HepG2 (cell line): ENCODE data around the gene DNMT3B. TPM values are rescaled to one million over a fixed set of nuclear protein-coding genes. Genes with fewer than 3 reads are reported as not detected.

ENCODE experiments used
- ATF2 ChIP-seq: sonication (generic); formaldehyde crosslinking; IDR thresholded peaks from 2 replicates; pipeline ENCODE4 v1.4.0; 2020; ENCODE audit warnings: missing genetic modification reagents
- CEBPG ChIP-seq: IDR thresholded peaks from 2 replicates; pipeline ENCODE4 v1.6.1; 2016
- DNMT1 ChIP-seq: sonication (generic); formaldehyde crosslinking; IDR thresholded peaks from 2 replicates; pipeline ENCODE4 v1.5.1; 2020; ENCODE audit warnings: mild to moderate bottlenecking, missing genetic modification reagents
- ETV6 ChIP-seq: sonication (generic); formaldehyde crosslinking; conservative IDR thresholded peaks from 2 replicates; pipeline ENCODE4 v1.4.0; 2020; ENCODE audit warnings: missing genetic modification reagents
- FOXA1 ChIP-seq, 2 experiments: fragments of 450-650 bp in 1 of 2; sonication (generic) in 1 of 2; formaldehyde crosslinking in 1 of 2; IDR thresholded peaks; 2 replicates each; pipeline versions ENCODE4 v1.4.0 to v1.6.1; 2016 to 2020; ENCODE audit warnings: missing genetic modification reagents in 1 of 2
- HCFC1 ChIP-seq: fragments of 150-350 bp; IDR thresholded peaks from 2 replicates; pipeline ENCODE4 v1.6.1; 2014; ENCODE audit warnings: low read depth, low read length
- HNF4A ChIP-seq: sonication (generic); formaldehyde crosslinking; IDR thresholded peaks from 2 replicates; pipeline ENCODE4 v1.4.0; 2020; ENCODE audit warnings: missing genetic modification reagents
- HNRNPL ChIP-seq: fragments of 200-400 bp; formaldehyde crosslinking; IDR thresholded peaks from 2 replicates; pipeline ENCODE4 v1.6.1; 2017; ENCODE audit warnings: mild to moderate bottlenecking, low read depth, low read length
- IKZF5 ChIP-seq: IDR thresholded peaks from 2 replicates; pipeline ENCODE4 v1.6.1; 2018; ENCODE audit warnings: missing genetic modification reagents, mild to moderate bottlenecking, missing compliant biosample characterization
- MTF1 ChIP-seq: sonication (generic); formaldehyde crosslinking; IDR thresholded peaks from 2 replicates; pipeline ENCODE4 v1.5.0; 2020; ENCODE audit warnings: missing genetic modification reagents
- NFE2L1 ChIP-seq: sonication (generic); formaldehyde crosslinking; IDR thresholded peaks from 2 replicates; pipeline ENCODE4 v1.4.0; 2020; ENCODE audit warnings: missing genetic modification reagents, mild to moderate bottlenecking, borderline replicate concordance
- NR0B2 ChIP-seq: sonication (generic); formaldehyde crosslinking; IDR thresholded peaks from 2 replicates; pipeline ENCODE4 v1.4.0; 2020; ENCODE audit warnings: mild to moderate bottlenecking, missing genetic modification reagents
- PAWR ChIP-seq: sonication (generic); formaldehyde crosslinking; IDR thresholded peaks from 2 replicates; pipeline ENCODE4 v1.4.0; 2020; ENCODE audit warnings: missing genetic modification reagents, mild to moderate bottlenecking, borderline replicate concordance
- PCBP2 ChIP-seq: fragments of 200-400 bp; formaldehyde crosslinking; optimal IDR thresholded peaks from 2 replicates; pipeline ENCODE3; 2018; ENCODE audit warnings: low read length, low read depth; ENCODE audit not compliant: poor library complexity, severe bottlenecking
- POLR2G ChIP-seq: fragments of 200-400 bp; formaldehyde crosslinking; IDR thresholded peaks from 2 replicates; pipeline ENCODE4 v1.6.1; 2018; ENCODE audit warnings: mild to moderate bottlenecking, low read depth, low read length, moderate library complexity
- RXRB ChIP-seq: IDR thresholded peaks from 2 replicates; pipeline ENCODE4 v1.6.1; 2016; ENCODE audit warnings: borderline replicate concordance, missing genetic modification reagents, missing compliant biosample characterization
- SALL2 ChIP-seq: sonication (generic); formaldehyde crosslinking; IDR thresholded peaks from 2 replicates; pipeline ENCODE4 v1.8.1; 2023; ENCODE audit warnings: mild to moderate bottlenecking, missing genetic modification reagents, inconsistent platforms
- SOX5 ChIP-seq: IDR thresholded peaks from 2 replicates; pipeline ENCODE4 v1.6.1; 2016; ENCODE audit warnings: borderline replicate concordance
- SRSF1 ChIP-seq: fragments of 200-400 bp; formaldehyde crosslinking; optimal IDR thresholded peaks from 2 replicates; pipeline ENCODE3; 2017; ENCODE audit warnings: mild to moderate bottlenecking, low read depth, low read length, moderate library complexity
- TSC22D2 ChIP-seq: sonication (generic); formaldehyde crosslinking; IDR thresholded peaks from 2 replicates; pipeline ENCODE4 v1.5.1; 2020; ENCODE audit warnings: missing genetic modification reagents, mild to moderate bottlenecking, borderline replicate concordance
- ZBTB21 ChIP-seq: sonication (generic); formaldehyde crosslinking; IDR thresholded peaks from 2 replicates; pipeline ENCODE4 v1.4.0; 2020; ENCODE audit warnings: missing genetic modification reagents
- ZBTB44 ChIP-seq: sonication (generic); formaldehyde crosslinking; IDR thresholded peaks from 2 replicates; pipeline ENCODE4 v1.4.0; 2020; ENCODE audit warnings: missing genetic modification reagents
- ZNF263 ChIP-seq: sonication (generic); formaldehyde crosslinking; IDR thresholded peaks from 2 replicates; pipeline ENCODE4 v1.4.0; 2020; ENCODE audit warnings: missing genetic modification reagents
- ZNF33A ChIP-seq: sonication (generic); formaldehyde crosslinking; IDR thresholded peaks from 2 replicates; pipeline ENCODE4 v1.5.1; 2020; ENCODE audit warnings: missing genetic modification reagents, mild to moderate bottlenecking, moderate library complexity, borderline replicate concordance
- ZNF431 ChIP-seq: sonication (generic); formaldehyde crosslinking; IDR thresholded peaks from 2 replicates; pipeline ENCODE4 v1.9.0; 2022; ENCODE audit warnings: missing genetic modification reagents, low read depth, mild to moderate bottlenecking, borderline replicate concordance
- ZNF468 ChIP-seq: sonication (generic); formaldehyde crosslinking; IDR thresholded peaks from 2 replicates; pipeline ENCODE4 v1.8.0; 2022; ENCODE audit warnings: mild to moderate bottlenecking, moderate library complexity, missing genetic modification reagents
- ZNF614 ChIP-seq: IDR thresholded peaks from 2 replicates; pipeline ENCODE4 v1.6.1; 2018; ENCODE audit warnings: missing biosample characterization, missing genetic modification reagents, inconsistent platforms, borderline replicate concordance
- polyA plus RNA-seq, 8 experiments: library from polyadenylated mRNA; depleted of rRNA in 3 of 8; stranded (reverse) in 7 of 8; unstranded in 1 of 8; fragments of >200 nt; fragmentation: Illumina TruSeq in 4 of 8; extraction: Trizol in 4 of 8; gene quantifications; 2 replicates each; pipeline versions ENCODE4 v1.2.1 to v1.2.3, GENCODE V29; 2011 to 2016; ENCODE audit warnings: low read depth in 4 of 8, missing spikeins in 1 of 8, mixed read lengths in 1 of 8; ENCODE audit not compliant: insufficient read depth in 1 of 8
- total RNA-seq, 5 experiments: library from RNA; depleted of rRNA; stranded (reverse); fragments of >200 nt; fragmentation: Illumina TruSeq; extraction: Trizol; gene quantifications; 2 replicates each; pipeline ENCODE4 v1.2.3, GENCODE V29; 2016; ENCODE audit warnings: low read depth in 1 of 5

The DNMT3B gene
- total and polyA plus RNA-seq, 2 of the 13 experiments (the other 11 are each of a cell fraction or from before 2014, with no cell fraction given), result 3.8 to 13.9 TPM

- TF ChIP-seq ZBTB44 (no peak), DNMT1 (peak; percentile 37; the same call in 1 of the 2 replicates), ZNF263 (CRISPR knock-in tag) (no peak), ZNF468 (CRISPR knock-in tag) (no peak), RXRB (CRISPR knock-in tag) (no peak; the same call in 1 of the 2 replicates), ATF2 (CRISPR knock-in tag) (no peak), SRSF1 (no peak), IKZF5 (CRISPR knock-in tag) (peak; percentile 48; the same call in 1 of the 2 replicates), TSC22D2 (CRISPR knock-in tag) (no peak), HCFC1 (no peak), NFE2L1 (CRISPR knock-in tag) (no peak), ETV6 (CRISPR knock-in tag) (no peak), HNF4A (no peak), ZNF614 (CRISPR knock-in tag) (no peak), ZNF33A (no peak), PAWR (CRISPR knock-in tag) (no peak), ZBTB21 (no peak), ZNF431 (no peak), POLR2G (no peak), MTF1 (CRISPR knock-in tag) (no peak), PCBP2 (no peak), NR0B2 (CRISPR knock-in tag) (no peak), SALL2 (CRISPR knock-in tag) (0 out of 2 replicates have a peak, but pooled peaks have one; percentile 14), HNRNPL (no peak), SOX5 (CRISPR knock-in tag) (no peak), CEBPG (no peak), FOXA1 (IDR thresholded peaks at IDR 0.05) (no peak), FOXA1 (CRISPR knock-in tag; IDR thresholded peaks at IDR 0.05) (0 out of 2 replicates have a peak, but pooled peaks have one; percentile 2)
These were observed 27.9 kb downstream of the DNMT3B start (continued) for GRCh38 chr20:32789896-32790750.
